ENCODE data around the gene MDP1. TPM values are rescaled to one million over a fixed set of nuclear protein-coding genes. Genes with fewer than 3 reads are reported as not detected.

The MDP1 gene
- total RNA-seq, 1 experiment from 2014 or later, result 12.6 TPM

GRCh38 chr14:24195186-24196070 is 20.4 kb downstream of the MDP1 start, which contains the start of gene TM9SF1 (continued):
- TF ChIP-seq AR (CRISPR knock-in tag; IDR thresholded peaks at IDR 0.05) (no peak), ZNF532 (CRISPR knock-in tag; IDR thresholded peaks at IDR 0.05; ENCODE audit: borderline replicate concordance) (no peak), ESRRA (CRISPR knock-in tag; IDR thresholded peaks at IDR 0.05; ENCODE audit: borderline replicate concordance) (peak; percentile 76; the same call in 1 of the 2 replicates), CDX4 (CRISPR knock-in tag; IDR thresholded peaks at IDR 0.05; ENCODE audit: borderline replicate concordance) (0 out of 2 replicates have a peak, but pooled peaks have one; percentile 43), JAZF1 (CRISPR knock-in tag; IDR thresholded peaks at IDR 0.05) (no peak), NR3C1 (CRISPR knock-in tag; conservative IDR thresholded peaks at IDR 0.05; ENCODE audit: low read depth) (no peak; the same call in 1 of the 2 replicates), IRF1 (CRISPR knock-in tag; IDR thresholded peaks at IDR 0.05) (peak; percentile 87; the same call in 1 of the 2 replicates), PREB (CRISPR knock-in tag; IDR thresholded peaks at IDR 0.05; ENCODE audit: borderline replicate concordance) (peak; percentile 33; the same call in 1 of the 2 replicates), ETV6 (CRISPR knock-in tag; IDR thresholded peaks at IDR 0.05) (peak; percentile 93), SMAD3 (CRISPR knock-in tag; IDR thresholded peaks at IDR 0.05; ENCODE audit: borderline replicate concordance) (0 out of 2 replicates have a peak, but pooled peaks have one; percentile 33), E2F5 (CRISPR knock-in tag; IDR thresholded peaks at IDR 0.05) (peak; percentile 96), NR2C2 (CRISPR knock-in tag; IDR thresholded peaks at IDR 0.05) (peak; percentile 50; the same call in 1 of the 2 replicates), USF1 (CRISPR knock-in tag; IDR thresholded peaks at IDR 0.05) (peak; percentile 68), ZNF425 (CRISPR knock-in tag; conservative IDR thresholded peaks at IDR 0.05) (no peak), ZNF232 (CRISPR knock-in tag; IDR thresholded peaks at IDR 0.05) (peak; percentile 78; the same call in 1 of the 2 replicates), CTCF (IDR thresholded peaks at IDR 0.05) (no peak), SMAD4 (CRISPR knock-in tag; IDR thresholded peaks at IDR 0.05) (peak; percentile 66; the same call in 1 of the 2 replicates)

All from WTC11 (cell line).